Measurements from ENCODE around the gene NUP43. TPM values are rescaled to one million over a fixed set of nuclear protein-coding genes. Genes with fewer than 3 reads are reported as not detected.
A peak's percentile ranks its signal among the peaks of the same experiment; 100 is the strongest.

The NUP43 gene
- total and polyA plus RNA-seq, 2 donors (not counting 1 experiment from before 2014, with no cell fraction given), result 12.9 to 75.7 TPM

DNA sequence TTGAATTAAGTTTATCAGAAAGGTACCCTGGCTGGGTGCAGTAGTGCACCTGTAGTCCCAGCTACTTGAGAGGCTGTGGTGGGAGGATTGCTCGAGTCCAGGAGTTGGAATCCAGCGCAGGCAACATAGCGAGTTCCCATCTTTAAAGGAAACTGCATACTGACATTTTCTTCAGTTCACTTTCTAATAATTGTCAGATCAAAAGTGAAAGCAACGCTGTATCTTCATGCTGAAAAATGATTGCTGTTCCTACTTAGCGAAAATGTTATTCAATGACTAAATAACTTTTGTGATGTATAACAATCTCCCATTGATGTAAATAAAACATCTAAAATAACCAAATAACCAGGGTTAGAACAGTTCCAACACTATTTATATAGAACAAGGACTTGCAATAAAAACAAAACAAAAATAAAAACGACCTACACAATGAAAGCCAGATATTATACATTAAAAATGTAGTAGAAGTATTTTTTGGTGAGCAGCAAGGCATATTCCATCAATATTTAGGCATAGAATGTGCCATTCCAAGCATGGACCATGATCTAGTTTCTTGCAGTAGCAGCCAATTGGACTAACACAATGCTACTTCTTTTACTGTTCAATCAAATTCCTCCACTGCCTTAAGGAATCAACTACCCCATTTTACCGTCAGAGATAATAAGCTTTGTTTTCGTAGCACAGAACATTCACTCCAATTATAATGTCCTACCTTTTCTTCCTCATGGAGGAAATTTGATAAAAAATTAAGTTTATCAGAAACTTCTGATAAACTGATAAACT lies 30.0 kb downstream of the NUP43 start:
- H3K27me3 Mint-ChIP-seq, result no peaks in the 10 kb centered on the region
- H3K9me3 Mint-ChIP-seq (ENCODE audit: insufficient read depth), result no peaks in the 10 kb centered on the region
- H3K27ac ChIP-seq (ENCODE audit: low read length in 2 of 2), result peak overlapping the region in 1 of 2 donors; percentile 51
- intact Hi-C loops (cut with micrococcal nuclease), result loop anchor here (5.0 kb wide), 1 partner anchor 399 kb away; the partner anchor contains the start of gene TAB2
- peak overlapping the region; percentile 84 for H3K4me2 ChIP-seq (replicated peaks; ENCODE audit: low read depth, low read length, poor library complexity, severe bottlenecking)
- H3K4me1 ChIP-seq (ENCODE audit: control insufficient read depth in 2 of 2, insufficient read depth in 2 of 2, low read length in 2 of 2), result peaks cover 23 to 27% of the 10 kb centered on the region in 2 donors
- no peaks in the 10 kb centered on the region for H3K27me3 ChIP-seq (replicated peaks in 1 of 4; ENCODE audit: control extremely low read depth in 1 of 4, control insufficient read depth in 3 of 4, insufficient read depth in 4 of 4, low read length in 3 of 4)
- peak overlapping the region; percentile 96 for H3K9ac ChIP-seq (ENCODE audit: low read length)
- no peaks in the 10 kb centered on the region for H3K9me3 ChIP-seq (ENCODE audit: control extremely low read depth in 1 of 3, control insufficient read depth in 2 of 3, insufficient read depth in 1 of 3, low read length in 2 of 3)
- H4K20me1 ChIP-seq (ENCODE audit: control insufficient read depth, insufficient read depth, low read length, poor library complexity, severe bottlenecking), result peaks cover 26% of the 10 kb centered on the region
- peak overlapping the region; percentile 21 for H3K27ac Mint-ChIP-seq
- peaks cover 0 to 2% of the 10 kb centered on the region in 2 experiments for H3K36me3 ChIP-seq (replicated peaks in 1 of 2; ENCODE audit: control extremely low read depth in 1 of 2, control insufficient read depth in 1 of 2, extremely low read depth in 1 of 2, insufficient read depth in 2 of 2, low read length in 1 of 2)
- TF ChIP-seq EZH2 (IDR thresholded peaks at IDR 0.05; ENCODE audit: borderline replicate concordance, insufficient read depth, low read depth, low read length, poor library complexity, severe bottlenecking), result no peak
- H2AFZ ChIP-seq (ENCODE audit: insufficient read depth, low read depth, low read length, poor library complexity, severe bottlenecking), result peak overlapping the region; percentile 18
- DNase-seq (no peak), ATAC-seq (ENCODE audit: low read depth) (no peak)
- ChIA-PET CTCF (interaction anchor here (0.7 to 2.2 kb wide), 4 partner anchors 12 to 274 kb away, joined by 3 to 5 read pairs (median 3); partner anchors contain the start of genes GINM1 and PPIL4), POLR2A (no interaction called here)
- peaks cover 74% of the 10 kb centered on the region for H3K79me2 ChIP-seq (ENCODE audit: control insufficient read depth, insufficient read depth, low read length)
- no CpG with 5 or more reads among the region's 8 CpGs for WGBS (ENCODE audit: insufficient coverage)
- peak overlapping the region in 3 of 5 experiments; percentile 1 to 89 (median 24) for H3K4me3 ChIP-seq (ENCODE audit: control extremely low read depth in 1 of 5, extremely low read depth in 1 of 5, insufficient read depth in 1 of 5, low read depth in 2 of 5, low read length in 4 of 5)
- H3K4me3 Mint-ChIP-seq, result peak overlapping the region; percentile 82
- peaks cover 38% of the 10 kb centered on the region for H3K4me1 Mint-ChIP-seq

GRCh38 chr6:149714442-149714841 lies 31.9 kb downstream of the NUP43 start:
- intact Hi-C loops (cut with micrococcal nuclease), result no loop called here
- no peak overlapping the region for H3K27ac ChIP-seq (ENCODE audit: low read length in 2 of 2)
- H3K36me3 ChIP-seq (replicated peaks in 1 of 2; ENCODE audit: control extremely low read depth in 1 of 2, control insufficient read depth in 1 of 2, extremely low read depth in 1 of 2, insufficient read depth in 2 of 2, low read length in 1 of 2), result peaks cover 0 to under 1% of the 10 kb centered on the region in 2 experiments
- no peaks in the 10 kb centered on the region for H3K27me3 ChIP-seq (replicated peaks in 1 of 4; ENCODE audit: control extremely low read depth in 1 of 4, control insufficient read depth in 3 of 4, insufficient read depth in 4 of 4, low read length in 3 of 4)
- H3K4me1 ChIP-seq (ENCODE audit: control insufficient read depth in 2 of 2, insufficient read depth in 2 of 2, low read length in 2 of 2), result peaks cover 23 to 27% of the 10 kb centered on the region in 2 donors
- H3K9me3 ChIP-seq (ENCODE audit: control extremely low read depth in 1 of 3, control insufficient read depth in 2 of 3, insufficient read depth in 1 of 3, low read length in 2 of 3), result no peaks in the 10 kb centered on the region
- POLR2A ChIA-PET, result no interaction called here
- CTCF ChIA-PET, result no interaction called here
- Mint-ChIP-seq H3K4me3 (no peak overlapping the region), H3K9me3 (ENCODE audit: insufficient read depth) (no peaks in the 10 kb centered on the region), H3K27ac (no peak overlapping the region), H3K27me3 (no peaks in the 10 kb centered on the region), H3K4me1 (peaks cover 51% of the 10 kb centered on the region)
- TF ChIP-seq, protein P1, sequence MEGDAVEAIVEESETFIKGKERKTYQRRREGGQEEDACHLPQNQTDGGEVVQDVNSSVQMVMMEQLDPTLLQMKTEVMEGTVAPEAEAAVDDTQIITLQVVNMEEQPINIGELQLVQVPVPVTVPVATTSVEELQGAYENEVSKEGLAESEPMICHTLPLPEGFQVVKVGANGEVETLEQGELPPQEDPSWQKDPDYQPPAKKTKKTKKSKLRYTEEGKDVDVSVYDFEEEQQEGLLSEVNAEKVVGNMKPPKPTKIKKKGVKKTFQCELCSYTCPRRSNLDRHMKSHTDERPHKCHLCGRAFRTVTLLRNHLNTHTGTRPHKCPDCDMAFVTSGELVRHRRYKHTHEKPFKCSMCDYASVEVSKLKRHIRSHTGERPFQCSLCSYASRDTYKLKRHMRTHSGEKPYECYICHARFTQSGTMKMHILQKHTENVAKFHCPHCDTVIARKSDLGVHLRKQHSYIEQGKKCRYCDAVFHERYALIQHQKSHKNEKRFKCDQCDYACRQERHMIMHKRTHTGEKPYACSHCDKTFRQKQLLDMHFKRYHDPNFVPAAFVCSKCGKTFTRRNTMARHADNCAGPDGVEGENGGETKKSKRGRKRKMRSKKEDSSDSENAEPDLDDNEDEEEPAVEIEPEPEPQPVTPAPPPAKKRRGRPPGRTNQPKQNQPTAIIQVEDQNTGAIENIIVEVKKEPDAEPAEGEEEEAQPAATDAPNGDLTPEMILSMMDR (IDR thresholded peaks at IDR 0.05), result no peak
- WGBS (ENCODE audit: insufficient coverage), result no CpG with 5 or more reads among the region's 1 CpG
- peaks cover 45% of the 10 kb centered on the region for H4K20me1 ChIP-seq (ENCODE audit: control insufficient read depth, insufficient read depth, low read length, poor library complexity, severe bottlenecking)
- ATAC-seq (ENCODE audit: low read depth) (no peak), DNase-seq (no peak)
- H2AFZ ChIP-seq (ENCODE audit: insufficient read depth, low read depth, low read length, poor library complexity, severe bottlenecking), result no peak overlapping the region
- H3K9ac ChIP-seq (ENCODE audit: low read length), result no peak overlapping the region
- H3K4me3 ChIP-seq (ENCODE audit: control extremely low read depth in 1 of 5, extremely low read depth in 1 of 5, insufficient read depth in 1 of 5, low read depth in 2 of 5, low read length in 4 of 5), result no peak overlapping the region
- no peak overlapping the region for H3K4me2 ChIP-seq (replicated peaks; ENCODE audit: low read depth, low read length, poor library complexity, severe bottlenecking)
- peaks cover 93% of the 10 kb centered on the region for H3K79me2 ChIP-seq (ENCODE audit: control insufficient read depth, insufficient read depth, low read length)

Measured in B cell (primary cell).